ENCODE data around the gene E2F7.
"Not testable (repeated sequence)": the region's sequence is repeated elsewhere in the genome, so short reads cannot be mapped to it uniquely, and the experiment has no call there.

The E2F7 gene

GRCh38 chr12:77089686-77090220, 24.4 kb upstream of the E2F7 start:
- TF ChIP-seq CTCF (IDR thresholded peaks at IDR 0.05; ENCODE audit: low read depth, low read length), result no peak
- no peak overlapping the region for H3K27ac ChIP-seq
- H3K27me3 ChIP-seq (ENCODE audit: insufficient read depth, low read depth, severe bottlenecking), result no peaks in the 10 kb centered on the region
- no peaks in the 10 kb centered on the region for H3K9me3 ChIP-seq (ENCODE audit: severe bottlenecking)
- no peak for DNase-seq
- H3K4me3 ChIP-seq (ENCODE audit: low read depth, low read length), result no peak overlapping the region
- H3K36me3 ChIP-seq, result no peaks in the 10 kb centered on the region

- Histone ChIP-seq H3K27ac (no peak overlapping the region), H3K27me3 (ENCODE audit: insufficient read depth, low read depth, severe bottlenecking) (no peaks in the 10 kb centered on the region), H3K36me3 (no peaks in the 10 kb centered on the region), H3K9me3 (ENCODE audit: severe bottlenecking) (no peaks in the 10 kb centered on the region), H3K4me3 (ENCODE audit: low read depth, low read length) (no peak overlapping the region)
- TF ChIP-seq CTCF (IDR thresholded peaks at IDR 0.05; ENCODE audit: low read depth, low read length), result no peak
- no peak for DNase-seq
Observed at GRCh38 chr12:77087427-77087826, 22.1 kb upstream of the E2F7 start.

GRCh38 chr12:77082021-77082420, 16.7 kb upstream of the E2F7 start:
- TF ChIP-seq CTCF (IDR thresholded peaks at IDR 0.05; ENCODE audit: low read depth, low read length), result no peak
- no peaks in the 10 kb centered on the region for H3K36me3 ChIP-seq
- no peaks in the 10 kb centered on the region for H3K9me3 ChIP-seq (ENCODE audit: severe bottlenecking)
- H3K27me3 ChIP-seq (ENCODE audit: insufficient read depth, low read depth, severe bottlenecking), result no peaks in the 10 kb centered on the region
- no peak overlapping the region for H3K27ac ChIP-seq
- H3K4me3 ChIP-seq (ENCODE audit: low read depth, low read length), result no peak overlapping the region
- DNase-seq, result no peak

- TF ChIP-seq CTCF (IDR thresholded peaks at IDR 0.05; ENCODE audit: low read depth, low read length), result no peak
- H3K36me3 ChIP-seq, result no peaks in the 10 kb centered on the region
- H3K9me3 ChIP-seq (ENCODE audit: severe bottlenecking), result no peaks in the 10 kb centered on the region
- no peak overlapping the region for H3K27ac ChIP-seq
- H3K4me3 ChIP-seq (ENCODE audit: low read depth, low read length), result no peak overlapping the region
- no peaks in the 10 kb centered on the region for H3K27me3 ChIP-seq (ENCODE audit: insufficient read depth, low read depth, severe bottlenecking)
- no peak for DNase-seq
Observed at GRCh38 chr12:77079631-77080030, 14.3 kb upstream of the E2F7 start.

- Histone ChIP-seq H3K9me3 (ENCODE audit: severe bottlenecking) (no peaks in the 10 kb centered on the region), H3K36me3 (no peaks in the 10 kb centered on the region), H3K27ac (no peak overlapping the region), H3K27me3 (ENCODE audit: insufficient read depth, low read depth, severe bottlenecking) (no peaks in the 10 kb centered on the region), H3K4me3 (ENCODE audit: low read depth, low read length) (no peak overlapping the region)
- no peak for DNase-seq
- TF ChIP-seq CTCF (IDR thresholded peaks at IDR 0.05; ENCODE audit: low read depth, low read length), result no peak
Observed at GRCh38 chr12:77078231-77078630, 12.9 kb upstream of the E2F7 start.

- H3K36me3 ChIP-seq, result no peaks in the 10 kb centered on the region
- no peak for DNase-seq
- no peaks in the 10 kb centered on the region for H3K27me3 ChIP-seq (ENCODE audit: insufficient read depth, low read depth, severe bottlenecking)
- no peaks in the 10 kb centered on the region for H3K9me3 ChIP-seq (ENCODE audit: severe bottlenecking)
- TF ChIP-seq CTCF (IDR thresholded peaks at IDR 0.05; ENCODE audit: low read depth, low read length), result no peak
- no peak overlapping the region for H3K27ac ChIP-seq
- H3K4me3 ChIP-seq (ENCODE audit: low read depth, low read length), result no peak overlapping the region
Observed at GRCh38 chr12:77076886-77077285, 11.5 kb upstream of the E2F7 start.

GRCh38 chr12:77073894-77074293, 8.5 kb upstream of the E2F7 start:
- not testable (repeated sequence) for H3K9me3 ChIP-seq (ENCODE audit: severe bottlenecking); H3K27me3 ChIP-seq (ENCODE audit: insufficient read depth, low read depth, severe bottlenecking); H3K4me3 ChIP-seq (ENCODE audit: low read depth, low read length); H3K36me3 ChIP-seq; H3K27ac ChIP-seq; DNase-seq
